Activated T-cell treated with anti-CD3 and anti-CD28 coated beads for 48 hours (primary cell): ENCODE data around the gene NEDD4L.
"Not testable (repeated sequence)": the region's sequence is repeated elsewhere in the genome, so short reads cannot be mapped to it uniquely, and the experiment has no call there.

ENCODE experiments used
- DNase-seq: peaks from one replicate; pipeline ENCODE4 v3.0.0-alpha.2; 2020; ENCODE audit warnings: low read depth

Gene NEDD4L

GRCh38 chr18:58241026-58241679, 197.1 kb downstream of the NEDD4L start:
- no peak for DNase-seq

- DNase-seq: no peak
Measured at GRCh38 chr18:58241877-58242276, 197.9 kb downstream of the NEDD4L start.

- no peak for DNase-seq
Measured at GRCh38 chr18:58242435-58242834, 198.4 kb downstream of the NEDD4L start.

- no peak for DNase-seq
Measured at GRCh38 chr18:58242968-58243367, 198.9 kb downstream of the NEDD4L start.

GRCh38 chr18:58243401-58243800, 199.4 kb downstream of the NEDD4L start:
- DNase-seq: no peak

GRCh38 chr18:58247363-58247834, 203.4 kb downstream of the NEDD4L start:
- DNase-seq: no peak

GRCh38 chr18:58249712-58250111, 205.7 kb downstream of the NEDD4L start:
- no peak for DNase-seq

- no peak for DNase-seq
Measured at GRCh38 chr18:58251416-58251815, 207.4 kb downstream of the NEDD4L start.

GRCh38 chr18:58252166-58252565, 208.1 kb downstream of the NEDD4L start:
- DNase-seq: no peak

GRCh38 chr18:58253318-58253717, 209.3 kb downstream of the NEDD4L start:
- DNase-seq: no peak

GRCh38 chr18:58253871-58254270, 209.8 kb downstream of the NEDD4L start:
- DNase-seq: no peak

GRCh38 chr18:58254873-58255511, 211.0 kb downstream of the NEDD4L start:
- DNase-seq: no peak

- DNase-seq: no peak
Measured at GRCh38 chr18:58255701-58256311, 211.8 kb downstream of the NEDD4L start.

- DNase-seq: no peak
Measured at GRCh38 chr18:58256316-58257080, 212.5 kb downstream of the NEDD4L start.

- DNase-seq: no peak
Measured at GRCh38 chr18:58257461-58257860, 213.4 kb downstream of the NEDD4L start.

- DNase-seq: no peak
Measured at GRCh38 chr18:58258692-58259342, 214.8 kb downstream of the NEDD4L start.

- no peak for DNase-seq
Measured at GRCh38 chr18:58263055-58263957, 219.3 kb downstream of the NEDD4L start.

- no peak for DNase-seq
Measured at GRCh38 chr18:58264075-58264474, 220.0 kb downstream of the NEDD4L start.

GRCh38 chr18:58264840-58265239, 220.8 kb downstream of the NEDD4L start:
- DNase-seq: no peak

GRCh38 chr18:58265489-58265888, 221.5 kb downstream of the NEDD4L start:
- DNase-seq: not testable (repeated sequence)

GRCh38 chr18:58266291-58266690, 222.3 kb downstream of the NEDD4L start:
- DNase-seq: no peak
